Measurements from ENCODE around the gene LMF1. TPM values are rescaled to one million over a fixed set of nuclear protein-coding genes. Genes with fewer than 3 reads are reported as not detected.

Gene LMF1
- polyA plus RNA-seq, 1 experiment: 28.9 TPM

GRCh38 chr16:869823-870641 is 100.8 kb downstream of the LMF1 start:
- TF ChIP-seq CTCF (IDR thresholded peaks at IDR 0.05; ENCODE audit: insufficient read depth, low read depth, low read length): no peak
- Histone ChIP-seq H3K36me3 (ENCODE audit: control insufficient read depth, insufficient read depth, low read length) (no peaks in the 10 kb centered on the region; the same call in 1 of the 2 replicates), H3K4me3 (ENCODE audit: low read depth, low read length) (no peak overlapping the region), H3K27me3 (ENCODE audit: control insufficient read depth, insufficient read depth, low read length) (no peaks in the 10 kb centered on the region)
- ChIA-PET CTCF (no interaction called here), POLR2A (no interaction called here)
- DNase-seq (ENCODE audit: low read depth): no peak

GRCh38 chr16:868846-869822 is 101.7 kb downstream of the LMF1 start:
- no peak for DNase-seq (ENCODE audit: low read depth)
- H3K27me3 ChIP-seq (ENCODE audit: control insufficient read depth, insufficient read depth, low read length): no peaks in the 10 kb centered on the region
- no peak overlapping the region for H3K4me3 ChIP-seq (ENCODE audit: low read depth, low read length)
- POLR2A ChIA-PET: no interaction called here
- CTCF ChIA-PET: no interaction called here
- H3K36me3 ChIP-seq (ENCODE audit: control insufficient read depth, insufficient read depth, low read length): no peaks in the 10 kb centered on the region; the same call in 1 of the 2 replicates
- TF ChIP-seq CTCF (IDR thresholded peaks at IDR 0.05; ENCODE audit: insufficient read depth, low read depth, low read length): no peak

- TF ChIP-seq CTCF (IDR thresholded peaks at IDR 0.05; ENCODE audit: insufficient read depth, low read depth, low read length): no peak
- CTCF ChIA-PET: no interaction called here
- Histone ChIP-seq H3K36me3 (ENCODE audit: control insufficient read depth, insufficient read depth, low read length) (no peaks in the 10 kb centered on the region; the same call in 1 of the 2 replicates), H3K4me3 (ENCODE audit: low read depth, low read length) (no peak overlapping the region), H3K27me3 (ENCODE audit: control insufficient read depth, insufficient read depth, low read length) (no peaks in the 10 kb centered on the region)
- POLR2A ChIA-PET: no interaction called here
- DNase-seq (ENCODE audit: low read depth): no peak
These were observed 102.4 kb downstream of the LMF1 start for GRCh38 chr16:868386-868755.

- Histone ChIP-seq H3K36me3 (ENCODE audit: control insufficient read depth, insufficient read depth, low read length) (no peaks in the 10 kb centered on the region; the same call in 1 of the 2 replicates), H3K27me3 (ENCODE audit: control insufficient read depth, insufficient read depth, low read length) (no peaks in the 10 kb centered on the region), H3K4me3 (ENCODE audit: low read depth, low read length) (no peak overlapping the region)
- TF ChIP-seq CTCF (IDR thresholded peaks at IDR 0.05; ENCODE audit: insufficient read depth, low read depth, low read length): no peak
- CTCF ChIA-PET: interaction anchor here (0.9 kb wide), 1 partner anchor 188 kb away, joined by 4 read pairs; no protein-coding TSS in a partner anchor
- POLR2A ChIA-PET: no interaction called here
- DNase-seq (ENCODE audit: low read depth): no peak
These were observed 103.1 kb downstream of the LMF1 start for GRCh38 chr16:867421-868385.

Data from BJ (cell line).